Stimulated activated CD4-positive, alpha-beta T cell treated with anti-CD3 and anti-CD28 coated beads, Interleukin-4, amount 100 ng/mL, for 4 hours (primary cell): ENCODE data around the gene ADGRF3.
"Not testable (repeated sequence)": the region's sequence is repeated elsewhere in the genome, so short reads cannot be mapped to it uniquely, and the experiment has no call there.

Source experiments
- DNase-seq, 2 experiments: peaks; one replicate each; pipeline ENCODE4 v3.0.0-alpha.2; 2020

ADGRF3 gene

GRCh38 chr2:26347286-26347865 is 787 bp upstream of the ADGRF3 start:
- no peak for DNase-seq

DNA sequence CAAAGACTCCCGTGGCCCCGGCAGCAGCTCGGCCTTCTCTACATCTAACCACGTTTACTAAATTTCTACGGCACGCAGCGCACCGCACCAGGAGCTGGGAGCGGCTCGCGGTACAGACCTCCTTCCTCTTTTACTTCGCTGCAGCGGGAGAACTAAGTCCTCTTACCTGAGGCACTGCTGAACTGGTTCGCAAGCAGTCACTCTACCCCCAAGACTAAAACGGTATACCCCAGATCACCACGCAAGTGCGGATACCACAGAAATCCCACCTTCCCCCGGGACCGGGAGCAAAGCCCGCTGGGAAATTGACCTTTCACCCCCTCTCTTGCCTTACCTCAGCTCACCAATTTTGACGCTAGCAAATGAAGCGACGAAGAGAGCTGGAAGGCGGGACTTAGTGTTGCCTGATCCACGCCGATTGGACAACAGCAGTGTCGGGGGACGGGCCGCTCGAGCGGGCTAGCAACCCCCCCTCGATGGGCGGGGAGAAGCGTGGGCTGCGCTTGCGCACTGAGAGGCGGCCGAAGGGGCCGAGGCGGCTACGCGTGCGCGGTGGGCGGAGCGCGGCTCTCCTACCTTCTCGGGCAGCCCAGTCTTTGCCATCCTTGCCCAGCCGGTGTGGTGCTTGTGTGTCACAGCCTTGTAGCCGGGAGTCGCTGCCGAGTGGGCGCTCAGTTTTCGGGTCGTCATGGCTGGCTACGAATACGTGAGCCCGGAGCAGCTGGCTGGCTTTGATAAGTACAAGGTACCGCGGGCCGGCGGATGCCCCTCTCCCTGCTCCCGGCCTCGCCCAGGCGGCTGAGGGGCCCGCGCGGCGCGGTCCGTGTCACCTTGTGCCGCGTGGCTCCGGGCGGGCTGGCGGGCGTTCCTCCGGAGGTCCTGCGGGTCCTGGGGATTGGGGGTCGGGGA is 790 bp downstream of the ADGRF3 start, which contains the start of gene SELENOI:
Gene SELENOI (plus strand): TSS at position 599 of the 909 bp plus-strand sequence. CDS start 90 bp downstream, at position 689.
- DNase-seq: peak; percentile 98 to 99

DNA sequence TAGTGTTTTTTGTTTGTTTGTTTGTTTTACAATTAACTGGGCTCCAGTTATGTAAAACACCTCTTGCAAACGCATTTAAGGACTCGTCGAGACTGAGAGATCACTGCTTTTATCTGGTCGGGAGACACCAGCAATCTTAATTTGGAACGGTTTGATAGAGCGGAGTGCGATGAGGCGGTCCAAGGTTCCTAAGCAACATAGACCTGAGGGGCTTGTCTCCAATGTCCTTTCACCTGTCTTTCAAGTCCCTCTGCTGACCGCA is 1.4 kb downstream of the ADGRF3 start:
- DNase-seq: no peak

DNA sequence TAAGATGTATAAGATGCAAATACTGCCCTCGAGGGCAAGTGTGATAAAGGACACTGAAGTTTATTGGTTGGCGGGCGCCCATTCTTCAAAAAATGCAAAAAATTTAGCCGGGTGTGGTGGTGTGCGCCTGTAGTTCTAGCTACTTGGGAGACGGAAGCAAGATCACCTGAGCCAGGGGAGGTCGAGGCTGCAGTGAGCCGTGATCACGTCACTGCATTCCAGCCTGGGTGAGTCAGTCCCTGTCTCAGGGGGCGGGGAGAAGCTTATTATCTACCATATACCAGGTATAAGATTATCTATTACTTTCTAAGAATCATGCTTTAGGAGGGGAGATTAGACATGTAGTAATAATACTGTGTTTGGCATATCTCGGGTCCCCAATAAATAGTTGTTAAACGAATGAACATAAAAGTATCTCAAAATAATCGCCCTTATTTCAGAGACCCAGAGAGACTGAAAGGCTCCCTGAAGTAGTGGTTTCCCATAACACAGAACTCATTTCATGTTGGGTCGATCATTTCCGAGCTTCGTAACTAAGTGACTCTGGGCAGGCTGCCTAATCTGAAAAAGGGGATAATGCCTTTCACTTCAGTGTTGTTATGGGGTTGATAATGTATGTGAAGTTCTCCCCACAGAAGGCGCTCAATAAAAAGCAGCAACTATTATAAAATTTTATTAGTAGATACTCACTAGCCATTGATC is 1.9 kb downstream of the ADGRF3 start:
- DNase-seq: peak; percentile 20 to 57

- no peak for DNase-seq
These were observed 5.8 kb downstream of the ADGRF3 start for GRCh38 chr2:26340831-26341230.

DNA sequence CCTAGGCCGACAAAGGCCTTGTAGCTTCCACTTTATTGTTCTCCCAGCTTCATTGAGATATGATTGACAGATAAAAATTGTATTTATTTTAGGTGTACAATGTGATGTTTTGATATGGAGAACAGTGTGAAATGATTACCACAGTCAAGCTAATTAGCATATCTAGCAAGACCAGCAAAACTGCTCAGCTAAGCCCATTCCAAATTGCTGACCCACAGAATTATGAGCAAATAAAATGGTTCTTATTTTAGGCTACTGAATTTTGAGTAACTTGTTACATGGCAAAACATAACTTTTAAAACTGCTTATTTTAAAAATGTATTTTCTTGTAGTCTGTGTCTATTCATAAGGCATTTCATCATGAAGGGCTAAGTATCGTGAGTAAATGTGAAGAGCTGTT is 9.3 kb downstream of the ADGRF3 start:
- DNase-seq: no peak

DNA sequence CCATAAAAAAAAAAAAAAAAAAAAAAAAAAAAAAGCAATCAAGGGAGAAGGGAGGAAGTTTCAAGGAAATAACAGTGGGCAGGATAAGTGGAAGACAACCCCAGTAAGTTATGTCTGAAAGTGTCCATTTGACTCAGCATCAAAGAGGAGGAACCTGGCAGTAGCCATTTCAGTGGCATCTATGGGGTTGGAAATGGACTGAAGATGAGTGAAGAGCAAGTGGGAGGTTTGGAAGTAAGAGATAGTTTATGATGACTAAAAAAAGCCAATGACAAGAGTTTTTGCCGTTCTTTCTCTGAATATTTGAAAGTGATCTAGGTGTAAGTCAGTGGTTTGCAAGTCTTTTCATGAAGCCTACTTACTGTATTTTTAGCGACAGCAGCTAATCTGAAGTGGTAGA is 9.9 kb downstream of the ADGRF3 start:
- DNase-seq: no peak

GRCh38 chr2:26335231-26335630 is 11.4 kb downstream of the ADGRF3 start:
- DNase-seq: no peak

GRCh38 chr2:26333293-26333692 is 13.3 kb downstream of the ADGRF3 start:
- no peak for DNase-seq

- not testable (repeated sequence) for DNase-seq
These were observed 15.3 kb downstream of the ADGRF3 start for GRCh38 chr2:26331321-26331720.

DNA sequence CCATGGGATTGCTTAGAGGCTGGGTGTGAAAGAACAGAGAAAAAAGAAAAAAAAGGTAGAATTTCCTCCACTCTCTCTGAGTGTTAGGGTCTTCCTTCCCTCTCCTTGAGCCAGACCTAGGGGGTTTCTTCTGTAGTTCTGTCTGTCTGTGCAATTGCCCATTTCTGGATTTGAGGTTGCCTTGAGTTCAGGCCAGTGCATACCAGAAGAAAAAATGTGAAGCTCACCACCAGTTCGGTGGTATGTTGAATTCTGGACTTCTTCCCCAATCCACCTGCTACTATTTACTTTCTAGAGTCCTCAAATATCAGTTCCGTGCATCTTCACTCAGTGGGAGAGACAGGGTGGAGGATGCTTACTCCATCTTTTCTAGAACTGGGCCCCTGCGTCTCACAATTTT is 16.0 kb downstream of the ADGRF3 start:
- no peak for DNase-seq

DNA sequence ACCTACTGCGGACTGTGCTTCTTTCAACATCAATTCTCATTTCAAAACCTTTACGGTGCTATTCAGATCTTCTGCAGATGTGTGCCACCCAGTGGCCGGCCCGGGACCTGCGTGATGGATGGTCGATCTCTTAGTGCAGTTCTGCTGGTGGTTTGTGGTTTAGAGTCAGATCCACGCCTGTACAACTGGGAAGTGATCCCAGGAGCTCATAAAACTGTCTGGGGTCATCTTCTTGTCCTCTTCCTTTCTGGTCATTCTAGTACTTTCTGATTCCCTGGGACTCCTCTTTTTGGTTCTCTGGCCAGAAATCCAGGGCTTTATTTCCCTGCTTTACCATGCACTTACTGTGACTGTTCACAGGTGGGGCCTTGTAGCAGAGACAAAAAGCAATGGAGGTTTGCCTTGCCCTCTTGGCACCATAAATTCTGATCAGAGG is 16.5 kb downstream of the ADGRF3 start:
- DNase-seq: peak; percentile 77 to 79

DNA sequence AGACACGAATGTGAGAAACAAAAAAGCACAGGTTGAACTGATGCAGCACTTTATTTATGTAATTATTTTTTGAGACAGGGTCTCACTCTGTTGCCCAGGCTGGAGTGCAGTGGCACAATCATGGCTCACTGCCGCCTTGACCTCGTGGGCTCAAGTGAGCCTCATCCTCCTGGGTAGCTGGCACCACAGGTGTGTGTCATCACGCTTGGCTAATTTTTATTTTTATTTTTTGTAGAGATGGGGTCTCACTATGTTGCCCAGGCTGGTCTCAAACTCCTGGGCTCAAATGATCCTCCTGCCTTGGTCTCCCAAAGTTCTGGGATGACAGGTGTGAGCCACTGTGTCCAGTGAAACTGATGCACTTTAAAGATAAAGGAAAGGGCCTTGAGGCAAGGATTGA is 17.5 kb downstream of the ADGRF3 start:
- not testable (repeated sequence) for DNase-seq

DNA sequence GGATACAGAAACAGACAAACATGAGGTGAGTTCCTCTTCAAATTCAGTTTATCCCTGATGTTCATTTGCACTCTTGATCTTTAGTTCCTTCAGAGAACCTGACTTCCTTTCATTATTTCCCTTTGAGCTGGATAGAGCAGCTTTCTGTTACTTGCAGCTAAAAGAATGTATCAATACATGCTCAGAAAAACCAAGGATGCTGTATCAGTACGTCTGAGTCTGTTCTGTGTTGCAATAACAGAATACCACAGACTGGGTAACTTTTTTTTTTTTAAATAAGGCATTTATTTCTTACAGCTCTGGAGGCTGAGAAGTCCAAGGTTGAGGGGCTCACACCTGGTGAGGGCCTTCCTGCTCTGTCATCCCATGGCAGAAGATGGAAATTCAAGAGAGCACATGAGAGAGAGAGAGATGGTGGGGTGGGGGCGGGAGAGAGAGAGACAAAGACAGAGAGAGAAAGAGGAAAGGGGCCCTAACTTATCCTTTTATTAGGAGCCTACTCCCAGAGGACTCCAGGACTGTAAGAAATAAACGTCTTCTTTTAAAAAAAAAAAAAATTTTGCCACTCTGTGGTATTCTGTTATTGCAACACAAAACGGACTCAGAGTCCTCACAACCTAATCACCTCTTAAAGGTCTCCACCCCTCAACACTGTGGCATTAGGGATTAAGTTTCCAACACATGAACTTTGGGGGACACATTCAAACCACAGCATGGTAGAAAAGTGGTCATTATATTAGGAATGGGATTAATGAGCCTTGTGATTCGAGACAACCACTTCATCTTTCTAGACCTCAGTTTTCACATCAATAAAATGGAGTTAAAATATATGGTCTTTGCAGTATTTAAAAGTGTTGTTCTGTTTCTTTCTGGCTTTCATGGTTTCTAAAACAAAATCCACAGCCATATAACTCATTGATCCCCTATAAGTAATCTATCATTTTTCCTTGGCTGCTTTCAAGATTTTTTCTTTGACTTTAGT is 19.0 kb downstream of the ADGRF3 start:
- DNase-seq: no peak

DNA sequence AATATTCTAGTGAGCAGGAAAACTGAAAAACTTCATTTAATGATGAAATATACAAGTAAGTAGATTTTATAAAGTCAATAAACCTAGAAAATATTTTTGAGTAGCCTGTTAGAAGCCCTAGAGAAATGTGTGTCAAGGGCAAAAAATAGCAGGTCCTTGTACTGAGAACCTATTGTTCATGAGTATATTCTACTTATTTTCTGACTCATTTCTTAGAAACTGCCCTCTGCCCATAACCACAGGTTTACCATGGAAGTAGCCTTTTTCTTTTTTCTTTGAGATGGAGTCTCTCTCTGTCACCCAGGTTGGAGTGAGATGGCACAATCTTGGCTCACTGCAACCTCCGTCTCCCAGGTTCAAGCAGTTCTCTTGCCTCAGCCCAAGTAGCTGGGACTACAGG is 20.1 kb downstream of the ADGRF3 start:
- no peak for DNase-seq

- DNase-seq: no peak
These were observed 20.7 kb downstream of the ADGRF3 start for GRCh38 chr2:26325851-26326250.

GRCh38 chr2:26324903-26325302 is 21.7 kb downstream of the ADGRF3 start:
- DNase-seq: no peak

GRCh38 chr2:26324479-26324878 is 22.1 kb downstream of the ADGRF3 start:
- DNase-seq: not testable (repeated sequence)

DNA sequence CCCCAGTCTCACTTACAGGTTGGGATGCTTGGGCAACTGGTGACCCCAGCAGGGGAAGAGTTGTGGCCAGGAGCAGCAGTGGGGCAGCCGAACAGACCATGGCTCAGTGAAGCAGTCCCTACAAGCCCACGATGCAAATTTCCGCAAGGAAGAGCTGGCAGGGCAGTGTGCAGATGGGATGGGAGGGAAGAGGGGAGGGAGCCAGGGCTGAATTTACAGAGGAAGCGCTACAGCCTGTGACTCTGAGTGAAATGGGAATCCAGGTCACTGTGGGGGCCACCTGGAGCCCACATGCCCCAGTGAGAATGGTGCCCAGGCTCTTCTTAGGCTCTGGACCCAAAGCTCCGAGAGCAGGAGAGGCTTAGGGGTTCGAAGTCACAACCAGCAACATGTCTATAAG is 27.6 kb downstream of the ADGRF3 start:
- DNase-seq: no peak

DNA sequence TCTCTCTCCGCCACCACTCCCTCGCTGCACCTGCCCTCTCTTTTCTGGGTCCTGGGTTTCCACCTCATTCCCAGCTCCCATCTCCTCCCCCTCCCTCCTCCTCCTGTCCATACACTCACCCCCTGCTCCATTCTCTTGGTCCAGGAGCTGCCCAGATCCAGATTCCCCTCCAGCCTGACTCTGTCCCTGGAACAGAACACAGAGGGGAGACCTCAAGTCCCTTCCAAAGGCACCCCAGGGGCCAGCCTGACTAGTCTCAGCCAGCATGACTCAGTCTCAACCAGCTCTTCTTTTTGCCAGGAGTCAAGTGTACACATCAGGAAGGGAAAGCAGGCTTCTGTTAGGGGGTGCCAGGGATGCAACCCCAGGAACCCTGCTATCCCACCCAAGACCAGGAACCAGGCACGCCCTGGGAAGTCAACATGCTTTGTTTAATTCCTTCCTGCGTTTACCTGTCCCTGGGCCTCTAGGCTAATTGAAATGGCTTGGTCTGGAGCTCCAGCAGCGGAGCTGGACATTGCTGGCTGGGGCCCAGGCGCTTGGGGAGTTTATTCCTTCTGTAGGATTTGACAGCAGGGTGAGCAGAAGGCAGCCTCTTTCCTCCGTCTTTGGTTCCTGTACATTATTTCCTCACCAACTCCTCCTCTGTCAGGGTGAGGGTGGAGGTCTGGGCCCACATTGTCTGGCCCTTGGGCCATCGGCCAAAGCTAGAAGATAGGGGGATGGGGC is 29.0 kb downstream of the ADGRF3 start:
- DNase-seq: no peak

DNA sequence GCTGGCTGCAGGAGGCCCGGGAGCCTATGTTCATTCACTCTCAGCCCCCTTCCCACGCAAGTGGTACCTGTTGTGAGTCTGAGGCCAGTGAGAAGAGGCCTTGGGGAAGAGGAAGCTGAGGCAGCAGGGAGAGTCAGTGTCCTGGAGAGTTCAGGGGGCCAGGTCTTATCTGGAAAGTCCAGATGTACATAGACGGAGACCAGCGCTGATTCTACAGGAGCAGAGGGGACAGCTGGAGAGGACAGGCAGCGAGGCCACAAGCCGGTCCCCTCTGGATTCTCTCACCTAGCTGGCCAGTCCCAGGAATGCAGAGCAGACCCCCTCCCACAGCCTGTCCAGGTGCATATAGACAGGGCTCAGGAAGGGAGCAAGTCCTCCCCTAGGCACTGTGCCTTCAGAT is 29.7 kb downstream of the ADGRF3 start:
- no peak for DNase-seq

DNA sequence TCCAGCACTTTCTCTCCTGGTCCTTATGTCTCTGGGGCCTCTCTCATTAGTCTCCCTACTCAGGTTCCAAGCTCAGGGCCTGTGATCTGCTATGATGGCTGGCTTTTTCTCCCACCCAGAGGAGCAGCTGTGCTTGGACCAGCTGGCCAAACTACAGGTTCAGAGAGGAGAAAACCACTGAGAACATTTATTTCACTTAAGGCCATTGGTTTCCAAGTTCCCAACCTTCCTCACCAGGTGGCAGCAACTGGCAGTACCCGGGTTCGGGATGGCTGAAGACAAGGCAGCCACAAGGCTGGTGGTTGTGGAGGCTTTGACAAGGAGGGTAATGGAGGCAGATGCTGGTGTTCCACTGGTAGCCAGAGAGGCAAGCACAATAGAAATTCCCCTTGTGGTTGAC is 30.5 kb downstream of the ADGRF3 start:
- DNase-seq: no peak
